ENCODE data around the gene PLA2G2C. TPM values are rescaled to one million over a fixed set of nuclear protein-coding genes. Genes with fewer than 3 reads are reported as not detected.

PLA2G2C gene
- total and polyA plus RNA-seq, 4 donors = not detected

DNA sequence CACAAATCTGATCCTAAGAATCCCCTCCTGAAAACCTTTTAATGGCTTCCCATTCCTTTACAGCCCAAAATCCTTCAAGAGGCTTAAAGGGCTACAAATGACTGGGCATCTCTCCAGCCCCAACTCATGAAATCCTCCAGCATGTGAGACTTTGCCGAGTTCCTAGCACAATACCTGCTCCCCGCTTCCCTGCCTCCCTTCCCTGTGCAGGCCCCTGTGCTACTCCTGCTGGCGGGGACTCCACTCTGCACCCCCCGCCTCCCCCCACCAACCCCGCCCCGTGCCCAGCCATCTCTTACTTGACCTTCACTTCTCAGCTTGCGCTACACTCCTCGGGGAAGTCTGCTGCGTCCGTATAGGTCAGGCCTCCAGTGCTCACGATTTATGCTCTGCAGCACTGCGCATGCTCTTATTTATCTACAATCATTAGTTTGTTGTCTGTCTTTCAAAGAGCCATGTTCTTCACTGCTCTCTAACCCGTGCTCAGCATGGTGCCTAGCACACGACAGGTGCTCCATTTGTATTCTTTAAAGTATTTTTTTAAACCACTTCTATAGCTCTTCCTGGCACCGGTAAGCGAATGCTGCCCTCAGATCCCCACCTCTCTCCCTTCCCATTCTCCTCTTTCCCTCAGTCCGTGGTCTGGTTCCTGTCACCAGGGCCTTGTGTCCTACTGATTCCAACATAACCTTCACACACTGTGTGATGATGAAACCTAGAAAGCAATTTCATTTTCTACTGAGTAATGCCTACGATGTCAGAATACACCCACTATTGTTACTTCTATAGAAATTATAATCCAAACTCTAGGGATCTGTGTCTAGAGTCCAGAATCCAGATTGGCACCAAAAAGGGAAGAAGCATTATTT lies 37.5 kb upstream of the PLA2G2C start:
- Histone ChIP-seq H3K9me3 (ENCODE audit: control insufficient read depth in 4 of 4, low read length in 3 of 4) (no peaks in the 10 kb centered on the region), H3K4me1 (ENCODE audit: control insufficient read depth in 4 of 4, insufficient read depth in 4 of 4, low read length in 3 of 4) (no peaks in the 10 kb centered on the region), H3K9ac (ENCODE audit: low read depth in 1 of 2, low read length in 2 of 2) (no peak overlapping the region), H3K27me3 (ENCODE audit: control insufficient read depth in 4 of 4, insufficient read depth in 4 of 4, low read length in 3 of 4) (peaks cover 0 to 3% (median 0%) of the 10 kb centered on the region in 4 donors), H3K27ac (ENCODE audit: low read depth in 1 of 2, low read length in 2 of 2) (no peak overlapping the region), H3K4me3 (ENCODE audit: low read depth in 1 of 3, low read length in 3 of 3) (no peak overlapping the region), H3K36me3 (ENCODE audit: control insufficient read depth in 4 of 4, insufficient read depth in 3 of 4, low read depth in 1 of 4, low read length in 3 of 4) (no peaks in the 10 kb centered on the region)
- no peak for DNase-seq (ENCODE audit: low spot score)
- no peak for TF ChIP-seq EGR1 (IDR thresholded peaks at IDR 0.05; ENCODE audit: low read depth in 2 of 2)
- no peak for TF ChIP-seq RAD21 (IDR thresholded peaks at IDR 0.05)
- TF ChIP-seq SP1 (IDR thresholded peaks at IDR 0.05) = no peak
- TF ChIP-seq TAF1 (conservative IDR thresholded peaks at IDR 0.05) = no peak
- TF ChIP-seq, protein P1, sequence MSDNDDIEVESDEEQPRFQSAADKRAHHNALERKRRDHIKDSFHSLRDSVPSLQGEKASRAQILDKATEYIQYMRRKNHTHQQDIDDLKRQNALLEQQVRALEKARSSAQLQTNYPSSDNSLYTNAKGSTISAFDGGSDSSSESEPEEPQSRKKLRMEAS (IDR thresholded peaks at IDR 0.05) = no peak
- no peak for TF ChIP-seq FOXA2 (IDR thresholded peaks at IDR 0.05)
- 49% methylated on average over 18 of the region's 18 CpGs for WGBS

DNA sequence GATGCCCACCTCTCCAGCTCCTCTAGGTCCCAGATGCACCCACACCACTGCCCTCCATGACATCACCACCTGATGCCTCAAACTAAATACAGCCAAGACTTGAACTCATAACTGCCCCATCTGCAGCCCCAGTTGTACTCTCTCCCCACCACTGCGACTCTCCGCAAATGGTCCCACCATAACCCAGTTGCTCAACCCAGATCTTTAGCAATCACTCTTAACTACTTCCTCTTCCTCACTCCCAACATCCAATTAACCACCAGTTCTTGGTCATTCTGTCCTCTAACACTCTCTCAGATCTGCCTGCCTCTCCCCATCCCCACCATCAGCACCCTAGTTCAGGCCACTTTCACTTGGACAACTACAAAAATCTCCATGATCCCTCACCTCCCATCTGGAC lies 36.8 kb upstream of the PLA2G2C start:
- WGBS = 81% methylated on average over 2 of the region's 2 CpGs
- no peaks in the 10 kb centered on the region for H3K36me3 ChIP-seq (ENCODE audit: control insufficient read depth in 4 of 4, insufficient read depth in 3 of 4, low read depth in 1 of 4, low read length in 3 of 4)

More for the DNA sequence above, 36.8 kb upstream of the PLA2G2C start:
- TF ChIP-seq JUND (IDR thresholded peaks at IDR 0.05) (no peak), GABPA (IDR thresholded peaks at IDR 0.05 in 1 of 2, conservative IDR thresholded peaks at IDR 0.05 in 1 of 2) (no peak), TAF1 (conservative IDR thresholded peaks at IDR 0.05) (no peak), EGR1 (IDR thresholded peaks at IDR 0.05; ENCODE audit: low read depth in 2 of 2) (no peak), HNF4A (conservative IDR thresholded peaks at IDR 0.05) (no peak), RAD21 (IDR thresholded peaks at IDR 0.05) (no peak), RXRA (IDR thresholded peaks at IDR 0.05) (no peak), FOXA1 (IDR thresholded peaks at IDR 0.05) (no peak), SP1 (IDR thresholded peaks at IDR 0.05) (no peak), FOXA2 (IDR thresholded peaks at IDR 0.05) (no peak)
- TF ChIP-seq, protein P1 (IDR thresholded peaks at IDR 0.05) = no peak
- TF ChIP-seq, protein P2, sequence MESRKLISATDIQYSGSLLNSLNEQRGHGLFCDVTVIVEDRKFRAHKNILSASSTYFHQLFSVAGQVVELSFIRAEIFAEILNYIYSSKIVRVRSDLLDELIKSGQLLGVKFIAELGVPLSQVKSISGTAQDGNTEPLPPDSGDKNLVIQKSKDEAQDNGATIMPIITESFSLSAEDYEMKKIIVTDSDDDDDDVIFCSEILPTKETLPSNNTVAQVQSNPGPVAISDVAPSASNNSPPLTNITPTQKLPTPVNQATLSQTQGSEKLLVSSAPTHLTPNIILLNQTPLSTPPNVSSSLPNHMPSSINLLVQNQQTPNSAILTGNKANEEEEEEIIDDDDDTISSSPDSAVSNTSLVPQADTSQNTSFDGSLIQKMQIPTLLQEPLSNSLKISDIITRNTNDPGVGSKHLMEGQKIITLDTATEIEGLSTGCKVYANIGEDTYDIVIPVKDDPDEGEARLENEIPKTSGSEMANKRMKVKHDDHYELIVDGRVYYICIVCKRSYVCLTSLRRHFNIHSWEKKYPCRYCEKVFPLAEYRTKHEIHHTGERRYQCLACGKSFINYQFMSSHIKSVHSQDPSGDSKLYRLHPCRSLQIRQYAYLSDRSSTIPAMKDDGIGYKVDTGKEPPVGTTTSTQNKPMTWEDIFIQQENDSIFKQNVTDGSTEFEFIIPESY (IDR thresholded peaks at IDR 0.05) = no peak
- TF ChIP-seq, protein P3, sequence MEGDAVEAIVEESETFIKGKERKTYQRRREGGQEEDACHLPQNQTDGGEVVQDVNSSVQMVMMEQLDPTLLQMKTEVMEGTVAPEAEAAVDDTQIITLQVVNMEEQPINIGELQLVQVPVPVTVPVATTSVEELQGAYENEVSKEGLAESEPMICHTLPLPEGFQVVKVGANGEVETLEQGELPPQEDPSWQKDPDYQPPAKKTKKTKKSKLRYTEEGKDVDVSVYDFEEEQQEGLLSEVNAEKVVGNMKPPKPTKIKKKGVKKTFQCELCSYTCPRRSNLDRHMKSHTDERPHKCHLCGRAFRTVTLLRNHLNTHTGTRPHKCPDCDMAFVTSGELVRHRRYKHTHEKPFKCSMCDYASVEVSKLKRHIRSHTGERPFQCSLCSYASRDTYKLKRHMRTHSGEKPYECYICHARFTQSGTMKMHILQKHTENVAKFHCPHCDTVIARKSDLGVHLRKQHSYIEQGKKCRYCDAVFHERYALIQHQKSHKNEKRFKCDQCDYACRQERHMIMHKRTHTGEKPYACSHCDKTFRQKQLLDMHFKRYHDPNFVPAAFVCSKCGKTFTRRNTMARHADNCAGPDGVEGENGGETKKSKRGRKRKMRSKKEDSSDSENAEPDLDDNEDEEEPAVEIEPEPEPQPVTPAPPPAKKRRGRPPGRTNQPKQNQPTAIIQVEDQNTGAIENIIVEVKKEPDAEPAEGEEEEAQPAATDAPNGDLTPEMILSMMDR (IDR thresholded peaks at IDR 0.05; ENCODE audit: low read depth, low read length, missing input control) = no peak
- TF ChIP-seq, protein P4, sequence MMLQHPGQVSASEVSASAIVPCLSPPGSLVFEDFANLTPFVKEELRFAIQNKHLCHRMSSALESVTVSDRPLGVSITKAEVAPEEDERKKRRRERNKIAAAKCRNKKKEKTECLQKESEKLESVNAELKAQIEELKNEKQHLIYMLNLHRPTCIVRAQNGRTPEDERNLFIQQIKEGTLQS (IDR thresholded peaks at IDR 0.05) = no peak
- TF ChIP-seq, protein P5, sequence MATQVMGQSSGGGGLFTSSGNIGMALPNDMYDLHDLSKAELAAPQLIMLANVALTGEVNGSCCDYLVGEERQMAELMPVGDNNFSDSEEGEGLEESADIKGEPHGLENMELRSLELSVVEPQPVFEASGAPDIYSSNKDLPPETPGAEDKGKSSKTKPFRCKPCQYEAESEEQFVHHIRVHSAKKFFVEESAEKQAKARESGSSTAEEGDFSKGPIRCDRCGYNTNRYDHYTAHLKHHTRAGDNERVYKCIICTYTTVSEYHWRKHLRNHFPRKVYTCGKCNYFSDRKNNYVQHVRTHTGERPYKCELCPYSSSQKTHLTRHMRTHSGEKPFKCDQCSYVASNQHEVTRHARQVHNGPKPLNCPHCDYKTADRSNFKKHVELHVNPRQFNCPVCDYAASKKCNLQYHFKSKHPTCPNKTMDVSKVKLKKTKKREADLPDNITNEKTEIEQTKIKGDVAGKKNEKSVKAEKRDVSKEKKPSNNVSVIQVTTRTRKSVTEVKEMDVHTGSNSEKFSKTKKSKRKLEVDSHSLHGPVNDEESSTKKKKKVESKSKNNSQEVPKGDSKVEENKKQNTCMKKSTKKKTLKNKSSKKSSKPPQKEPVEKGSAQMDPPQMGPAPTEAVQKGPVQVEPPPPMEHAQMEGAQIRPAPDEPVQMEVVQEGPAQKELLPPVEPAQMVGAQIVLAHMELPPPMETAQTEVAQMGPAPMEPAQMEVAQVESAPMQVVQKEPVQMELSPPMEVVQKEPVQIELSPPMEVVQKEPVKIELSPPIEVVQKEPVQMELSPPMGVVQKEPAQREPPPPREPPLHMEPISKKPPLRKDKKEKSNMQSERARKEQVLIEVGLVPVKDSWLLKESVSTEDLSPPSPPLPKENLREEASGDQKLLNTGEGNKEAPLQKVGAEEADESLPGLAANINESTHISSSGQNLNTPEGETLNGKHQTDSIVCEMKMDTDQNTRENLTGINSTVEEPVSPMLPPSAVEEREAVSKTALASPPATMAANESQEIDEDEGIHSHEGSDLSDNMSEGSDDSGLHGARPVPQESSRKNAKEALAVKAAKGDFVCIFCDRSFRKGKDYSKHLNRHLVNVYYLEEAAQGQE (IDR thresholded peaks at IDR 0.05) = no peak
- no peak for DNase-seq (ENCODE audit: low spot score)
- Histone ChIP-seq H3K4me3 (ENCODE audit: low read depth in 1 of 3, low read length in 3 of 3) (no peak overlapping the region), H3K9me3 (ENCODE audit: control insufficient read depth in 4 of 4, low read length in 3 of 4) (no peaks in the 10 kb centered on the region), H3K9ac (ENCODE audit: low read depth in 1 of 2, low read length in 2 of 2) (no peak overlapping the region), H3K4me1 (ENCODE audit: control insufficient read depth in 4 of 4, insufficient read depth in 4 of 4, low read length in 3 of 4) (no peaks in the 10 kb centered on the region), H3K27me3 (ENCODE audit: control insufficient read depth in 4 of 4, insufficient read depth in 4 of 4, low read length in 3 of 4) (peaks cover 0 to under 1% (median 0%) of the 10 kb centered on the region in 4 donors), H3K27ac (ENCODE audit: low read depth in 1 of 2, low read length in 2 of 2) (no peak overlapping the region)
